Lung (tissue), 12 donors: Measurements from ENCODE around the gene TSPEAR. TPM values are rescaled to one million over a fixed set of nuclear protein-coding genes. Genes with fewer than 3 reads are reported as not detected.
A peak's percentile ranks its signal among the peaks of the same experiment; 100 is the strongest.

Experiments
- ATAC-seq: fragments of 200-7000 bp; cut with Tn5 transposase; one replicate; pipeline ENCODE4 v1.9.1; 2020; ENCODE audit warnings: moderate number of reproducible peaks; ENCODE audit not compliant: insufficient read depth, low FRiP score
- DNase-seq, 3 donors: peaks; one replicate each; pipeline ENCODE4 v3.0.0-alpha.2; 2013 to 2017
- H3K27ac ChIP-seq, 2 donors: one replicate each; pipeline ENCODE4 v1.5.1; 2013; ENCODE audit warnings: mild to moderate bottlenecking in 2 of 2, moderate library complexity in 2 of 2, control low read depth in 1 of 2, inconsistent platforms in 1 of 2, low read depth in 1 of 2, low read length in 1 of 2
- H3K27me3 ChIP-seq, 3 donors: one replicate each; pipeline ENCODE4 v1.5.1; 2013; ENCODE audit warnings: low read length in 2 of 3; ENCODE audit not compliant: control insufficient read depth in 3 of 3, insufficient read depth in 3 of 3
- H3K36me3 ChIP-seq, 4 donors: one replicate each; pipeline ENCODE4 v1.5.1; 2013; ENCODE audit warnings: low read length in 4 of 4, mild to moderate bottlenecking in 1 of 4, moderate library complexity in 1 of 4; ENCODE audit not compliant: control insufficient read depth in 4 of 4, insufficient read depth in 4 of 4
- H3K4me1 ChIP-seq, 5 donors: one replicate each; pipeline ENCODE4 v1.5.1; 2013; ENCODE audit warnings: low read length in 5 of 5, mild to moderate bottlenecking in 2 of 5, moderate library complexity in 1 of 5; ENCODE audit not compliant: control insufficient read depth in 5 of 5, insufficient read depth in 5 of 5
- H3K4me3 ChIP-seq: one replicate; pipeline ENCODE4 v1.5.1; 2013; ENCODE audit warnings: mild to moderate bottlenecking, control low read depth, moderate library complexity
- H3K9ac ChIP-seq, 2 donors: one replicate each; pipeline ENCODE4 v1.5.1; 2013; ENCODE audit warnings: low read length in 2 of 2, control low read depth in 1 of 2; ENCODE audit not compliant: insufficient read depth in 1 of 2
- H3K9me3 ChIP-seq, 4 donors: one replicate each; pipeline ENCODE4 v1.5.1; 2013; ENCODE audit warnings: low read length in 3 of 4, mild to moderate bottlenecking in 1 of 4, moderate library complexity in 1 of 4; ENCODE audit not compliant: control insufficient read depth in 4 of 4, insufficient read depth in 3 of 4
- WGBS, 2 donors: extraction: QIAGEN DNeasy Blood & Tissue Kit; methylation state at CpG; one replicate each; pipeline ENCODE4 v1.1.7; 2013; 5-methylcytosine and 5-hydroxymethylcytosine counted together
- polyA plus RNA-seq, 2 donors: library from polyadenylated mRNA; stranded (reverse); fragments of 200-250 nt; gene quantifications; one replicate each; pipeline ENCODE4 v1.2.1, GENCODE V29; 2013
- total RNA-seq, 2 donors: library from RNA; depleted of rRNA in 1 of 2; stranded (reverse); fragments of >200 nt in 1 of 2; gene quantifications; one replicate each; pipeline ENCODE4 v1.2.1, GENCODE V29; 2014 to 2021
- TF ChIP-seq, protein P1 (sequence below): IDR thresholded peaks from 2 replicates; pipeline ENCODE4 v1.5.1; 2012; ENCODE audit warnings: mild to moderate bottlenecking; ENCODE audit errors: control extremely low read depth, extremely low read depth
- donor health status: control.
- donor health status: control.
- donor health status: Bipolar disorder and iron deficiency.
- donor health status: healthy.
- donor health status: DM: yes; HTN: yes; CAD: no.

The TSPEAR gene
- total and polyA plus RNA-seq, 4 donors: 0.02 to 2.1 (median 0.27) TPM

DNA sequence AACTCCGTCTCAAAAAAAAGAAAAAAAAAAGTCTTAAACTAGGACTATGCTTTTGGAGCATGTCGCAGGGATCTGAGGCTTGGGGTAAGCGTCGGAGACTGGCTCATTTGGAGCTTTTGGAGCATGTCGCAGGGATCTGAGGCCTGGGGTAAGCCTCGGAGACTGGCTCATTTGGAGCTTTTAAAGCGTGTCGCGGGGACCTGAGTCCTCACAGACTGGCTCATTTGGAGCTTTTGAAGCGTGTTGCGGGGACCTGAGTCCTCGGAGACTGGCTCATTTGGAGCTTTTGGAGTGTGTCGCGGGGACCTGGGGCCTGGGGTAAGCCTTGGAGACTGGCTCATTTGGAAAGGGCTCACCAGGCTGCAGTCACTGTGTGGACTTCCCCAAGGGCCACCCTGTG is 13.6 kb upstream of the TSPEAR start:
- Histone ChIP-seq H3K27ac (no peak overlapping the region), H3K9ac (no peak overlapping the region), H3K4me1 (peaks cover 0 to 5% (median 0%) of the 10 kb centered on the region in 5 donors), H3K9me3 (peaks cover 0 to 2% (median 0%) of the 10 kb centered on the region in 4 donors), H3K27me3 (peaks cover 3 to 23% (median 18%) of the 10 kb centered on the region in 3 donors), H3K36me3 (no peaks in the 10 kb centered on the region), H3K4me3 (no peak overlapping the region)
- TF ChIP-seq, protein P1, sequence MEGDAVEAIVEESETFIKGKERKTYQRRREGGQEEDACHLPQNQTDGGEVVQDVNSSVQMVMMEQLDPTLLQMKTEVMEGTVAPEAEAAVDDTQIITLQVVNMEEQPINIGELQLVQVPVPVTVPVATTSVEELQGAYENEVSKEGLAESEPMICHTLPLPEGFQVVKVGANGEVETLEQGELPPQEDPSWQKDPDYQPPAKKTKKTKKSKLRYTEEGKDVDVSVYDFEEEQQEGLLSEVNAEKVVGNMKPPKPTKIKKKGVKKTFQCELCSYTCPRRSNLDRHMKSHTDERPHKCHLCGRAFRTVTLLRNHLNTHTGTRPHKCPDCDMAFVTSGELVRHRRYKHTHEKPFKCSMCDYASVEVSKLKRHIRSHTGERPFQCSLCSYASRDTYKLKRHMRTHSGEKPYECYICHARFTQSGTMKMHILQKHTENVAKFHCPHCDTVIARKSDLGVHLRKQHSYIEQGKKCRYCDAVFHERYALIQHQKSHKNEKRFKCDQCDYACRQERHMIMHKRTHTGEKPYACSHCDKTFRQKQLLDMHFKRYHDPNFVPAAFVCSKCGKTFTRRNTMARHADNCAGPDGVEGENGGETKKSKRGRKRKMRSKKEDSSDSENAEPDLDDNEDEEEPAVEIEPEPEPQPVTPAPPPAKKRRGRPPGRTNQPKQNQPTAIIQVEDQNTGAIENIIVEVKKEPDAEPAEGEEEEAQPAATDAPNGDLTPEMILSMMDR: no peak
- DNase-seq (peak in 1 of 3 donors; percentile 4), ATAC-seq (no peak)
- WGBS, 2 donors: 92 to 94% methylated on average over 14 of the region's 14 CpGs

DNA sequence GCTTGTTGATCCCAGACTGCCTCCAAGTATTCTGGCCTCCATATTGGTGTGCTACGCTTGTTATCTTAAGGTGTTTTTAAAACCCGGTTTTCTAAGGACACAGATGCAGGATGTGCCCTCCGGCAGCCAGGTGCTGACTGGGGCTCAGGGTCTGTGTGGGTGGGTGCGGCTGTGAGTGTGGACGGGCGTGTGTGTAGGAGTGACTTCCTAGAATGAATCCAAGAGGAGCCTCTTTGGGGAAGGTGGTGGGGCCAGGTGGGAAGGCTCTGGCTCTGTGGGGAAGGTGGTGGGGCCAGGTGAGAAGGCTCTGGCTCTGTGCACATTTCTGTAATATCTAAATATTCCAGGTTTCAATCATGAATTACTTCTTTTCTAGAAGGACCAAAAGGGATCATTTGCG is 12.8 kb upstream of the TSPEAR start:
- no peaks in the 10 kb centered on the region for H3K36me3 ChIP-seq
- H3K9ac ChIP-seq: no peak overlapping the region
- peaks cover 3 to 24% (median 18%) of the 10 kb centered on the region in 3 donors for H3K27me3 ChIP-seq
- WGBS, 2 donors: 87 to 96% methylated on average over 7 of the region's 7 CpGs
- H3K4me1 ChIP-seq: peaks cover 0 to 5% (median 0%) of the 10 kb centered on the region in 5 donors
- peaks cover 0 to 2% (median 0%) of the 10 kb centered on the region in 4 donors for H3K9me3 ChIP-seq
- DNase-seq (no peak), ATAC-seq (no peak)
- TF ChIP-seq, protein P1: no peak
- H3K27ac ChIP-seq: no peak overlapping the region
- no peak overlapping the region for H3K4me3 ChIP-seq

DNA sequence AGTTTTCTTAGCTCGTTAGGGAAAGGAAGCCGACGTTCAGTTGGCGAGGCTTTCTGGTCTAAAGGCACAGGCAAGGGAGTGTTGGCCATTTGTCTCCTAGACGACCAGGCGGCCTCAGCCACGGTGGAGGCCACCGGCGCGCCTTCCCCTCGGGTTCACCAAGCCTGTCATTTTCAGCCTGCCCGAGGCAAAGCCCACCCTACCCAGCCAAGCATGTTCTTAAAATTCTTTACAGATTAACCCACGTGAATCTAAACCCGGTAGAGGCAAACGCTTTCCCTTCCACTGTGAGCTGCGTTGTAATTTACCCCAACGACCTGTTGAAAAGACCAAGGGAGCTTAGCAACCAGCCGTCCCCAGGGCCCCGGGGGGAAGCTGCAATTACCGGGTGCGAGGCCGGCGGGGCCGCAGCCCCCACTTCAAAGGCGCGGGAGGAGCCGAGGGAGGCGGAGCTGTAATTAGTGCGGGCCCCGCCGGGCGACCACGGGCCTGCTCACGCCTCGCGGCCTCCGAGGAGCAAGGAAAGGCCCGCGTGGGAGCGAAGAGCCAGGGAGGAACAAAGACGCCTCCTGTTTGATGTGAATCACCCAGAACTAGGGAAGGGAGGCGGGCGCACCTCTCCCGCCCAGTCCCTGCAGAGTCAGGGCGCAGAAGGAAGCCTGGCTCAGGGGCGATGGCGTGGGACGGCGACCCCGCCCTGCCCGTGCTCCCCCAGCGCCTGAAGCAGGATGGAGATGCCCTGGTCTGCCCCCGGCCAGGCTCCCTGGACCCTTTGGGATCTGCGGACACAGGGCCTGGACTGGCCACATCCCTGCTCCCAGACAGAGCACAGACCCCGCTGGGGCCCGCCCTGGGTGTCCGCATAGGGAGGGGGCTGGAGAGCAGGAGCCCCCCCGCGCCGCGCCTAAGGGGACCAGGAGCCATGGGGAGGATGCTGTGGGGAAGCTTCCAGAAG is 12.1 kb upstream of the TSPEAR start:
- Histone ChIP-seq H3K27me3 (peaks cover 3 to 24% (median 22%) of the 10 kb centered on the region in 3 donors), H3K36me3 (no peaks in the 10 kb centered on the region), H3K27ac (no peak overlapping the region), H3K9me3 (peaks cover 0 to 2% (median 0%) of the 10 kb centered on the region in 4 donors), H3K4me1 (peaks cover 0 to 5% (median 0%) of the 10 kb centered on the region in 5 donors), H3K9ac (no peak overlapping the region), H3K4me3 (no peak overlapping the region)
- TF ChIP-seq, protein P1: no peak
- DNase-seq (peak in 1 of 3 donors; percentile 35), ATAC-seq (no peak)
- WGBS, 2 donors: 20 to 28% methylated on average over 58 to 61 of the region's 61 CpGs
